Upper lobe of left lung (tissue), 4 donors: ENCODE data around the gene ME1.

Experiments
- CTCF ChIP-seq, 6 experiments: fragments of 450-650 bp in 4 of 6; fragments of 200-600 bp in 2 of 6; sonication (generic) in 2 of 6; IDR thresholded peaks; one replicate each; pipeline ENCODE4 v1.5.1; 2016 to 2019; ENCODE audit warnings: antibody characterized with exemption in 6 of 6
- POLR2AphosphoS5 ChIP-seq, 2 donors: sonication (generic); formaldehyde crosslinking; IDR thresholded peaks; one replicate each; pipeline ENCODE4 v1.5.1; 2017; ENCODE audit warnings: antibody characterized with exemption in 2 of 2

- no peak for TF ChIP-seq POLR2AphosphoS5 (IDR thresholded peaks at IDR 0.05)
- TF ChIP-seq CTCF (IDR thresholded peaks at IDR 0.05), result no peak
These were observed 250.4 kb downstream of the ME1 start for GRCh38 chr6:83180426-83180950.
